Epithelial cell of alveolus of lung (primary cell): ENCODE results near the gene MMP28. TPM values are rescaled to one million over a fixed set of nuclear protein-coding genes. Genes with fewer than 3 reads are reported as not detected.

Source experiments
- total RNA-seq: library from RNA; depleted of rRNA; stranded (reverse); fragments of >200 nt; gene quantifications from 2 replicates; pipeline ENCODE4 v1.2.1, GENCODE V29; 2015

The MMP28 gene
- 0.13 TPM in 1 of 2 replicates, not detected in the other for total RNA-seq

GRCh38 chr17:35795007-35795870, at the start of gene MMP28:
Gene MMP28 (minus strand): TSS chr17:35795641. CDS start chr17:35795377, 264 bp downstream.

GRCh38 chr17:35808962-35809854, 13.8 kb upstream of the MMP28 start, which contains the start of gene TAF15:
Gene TAF15 (plus strand): TSS chr17:35809484. CDS start chr17:35809570, 86 bp downstream.

GRCh38 chr17:35760587-35760986, 34.9 kb downstream of the MMP28 start, which contains the start of gene C17orf50:
Gene C17orf50 (plus strand): TSS chr17:35760887. CDS start chr17:35760942, 55 bp downstream.

GRCh38 chr17:35752945-35753764, 42.3 kb downstream of the MMP28 start, which contains the start of gene GAS2L2:
Gene GAS2L2 (minus strand): TSS chr17:35753239. CDS start chr17:35752850, 389 bp downstream.

GRCh38 chr17:35731239-35731916, 64.1 kb downstream of the MMP28 start, which contains the start of gene RASL10B:
Gene RASL10B (plus strand): TSS chr17:35731639. CDS start chr17:35735185, 3,546 bp downstream.

Other genes starting within 250 kb of the MMP28 start
- gene SLFN14, start 234.8 kb downstream of the MMP28 start, total RNA-seq, result not detected in 2 replicates
- 4.7 and 6.7 TPM in 2 replicates for gene PEX12, start 217.1 kb downstream of the MMP28 start, total RNA-seq
- gene AP2B1, start 208.3 kb downstream of the MMP28 start, total RNA-seq, result 80.9 and 86.1 TPM in 2 replicates
- 4.0 and 11.3 TPM in 2 replicates for gene RASL10B, start 64.0 kb downstream of the MMP28 start, total RNA-seq
- not detected in 2 replicates for gene GAS2L2, start 42.4 kb downstream of the MMP28 start, total RNA-seq
- not detected in 2 replicates for gene C17orf50, start 34.8 kb downstream of the MMP28 start, total RNA-seq
- gene TAF15, start 13.8 kb upstream of the MMP28 start, total RNA-seq, result 25.0 and 40.4 TPM in 2 replicates
- not detected in 2 replicates for gene HEATR9, start 73.2 kb upstream of the MMP28 start, total RNA-seq
- 0.52 TPM in 1 of 2 replicates, not detected in the other for gene CCL5, start 84.7 kb upstream of the MMP28 start, total RNA-seq
- gene RDM1, start 135.1 kb upstream of the MMP28 start, total RNA-seq, result 0.13 and 0.80 TPM in 2 replicates
- not detected in 2 replicates for gene LYZL6, start 148.1 kb upstream of the MMP28 start, total RNA-seq
- gene CCL16, start 185.9 kb upstream of the MMP28 start, total RNA-seq, result not detected in 2 replicates
- gene CCL14, start 191.1 kb upstream of the MMP28 start, total RNA-seq, result not detected in 2 replicates
- gene CCL15, start 205.9 kb upstream of the MMP28 start, total RNA-seq, result not detected in 2 replicates
- not detected in 2 replicates for gene CCL23, start 222.3 kb upstream of the MMP28 start, total RNA-seq